GM21367 (cell line): ENCODE measurements around the gene DPAGT1.

ENCODE experiments used
- ATAC-seq: cut with Tn5 transposase; IDR thresholded peaks from one replicate; pipeline ENCODE4 v1.9.1; 2021; ENCODE audit not compliant: unreplicated experiment

The DPAGT1 gene

GRCh38 chr11:119094816-119095065 lies 6.9 kb downstream of the DPAGT1 start:
- ATAC-seq, result peak; percentile 29

- no peak for ATAC-seq
Measured at GRCh38 chr11:119093942-119094815, 7.5 kb downstream of the DPAGT1 start.

GRCh38 chr11:119092880-119093842 lies 8.5 kb downstream of the DPAGT1 start:
- ATAC-seq, result no peak

GRCh38 chr11:119091966-119092879 lies 9.4 kb downstream of the DPAGT1 start:
- no peak for ATAC-seq

- no peak for ATAC-seq
Measured at GRCh38 chr11:119091178-119091577, 10.5 kb downstream of the DPAGT1 start.

- ATAC-seq, result no peak
Measured at GRCh38 chr11:119089319-119089718, 12.3 kb downstream of the DPAGT1 start.

- ATAC-seq, result no peak
Measured at GRCh38 chr11:119088406-119088805, 13.2 kb downstream of the DPAGT1 start.

GRCh38 chr11:119087747-119088241 lies 13.9 kb downstream of the DPAGT1 start:
- no peak for ATAC-seq

- no peak for ATAC-seq
Measured at GRCh38 chr11:119087123-119087522, 14.5 kb downstream of the DPAGT1 start.

- peak; percentile 10 for ATAC-seq
Measured at GRCh38 chr11:119085437-119085847, 16.2 kb downstream of the DPAGT1 start.

- peak; percentile 80 for ATAC-seq
Measured at GRCh38 chr11:119084663-119085436, 16.8 kb downstream of the DPAGT1 start, which contains the start of gene HMBS. Gene HMBS, plus strand, starts transcription at chr11:119084881. Its CDS starts 153 bp downstream, at chr11:119085034.

GRCh38 chr11:119081682-119082260 lies 19.9 kb downstream of the DPAGT1 start:
- ATAC-seq, result no peak

GRCh38 chr11:119078675-119079420 lies 22.8 kb downstream of the DPAGT1 start:
- no peak for ATAC-seq

GRCh38 chr11:119077839-119078238 lies 23.8 kb downstream of the DPAGT1 start:
- ATAC-seq, result no peak

GRCh38 chr11:119067371-119068222 lies 34.1 kb downstream of the DPAGT1 start, which contains the start of gene VPS11:
Gene VPS11, plus strand, starts transcription at chr11:119067818. Its CDS starts 6 bp downstream, at chr11:119067824.
- ATAC-seq, result peak; percentile 79

- ATAC-seq, result no peak
Measured at GRCh38 chr11:119065369-119065768, 36.3 kb downstream of the DPAGT1 start.

- ATAC-seq, result no peak
Measured at GRCh38 chr11:119062779-119063178, 38.9 kb downstream of the DPAGT1 start.

GRCh38 chr11:119061256-119061655 lies 40.4 kb downstream of the DPAGT1 start:
- no peak for ATAC-seq
